CD14-positive monocyte (primary cell): Measurements from ENCODE around the gene DCC. TPM values are rescaled to one million over a fixed set of nuclear protein-coding genes. Genes with fewer than 3 reads are reported as not detected.

Experiments used
- DNase-seq, 3 donors: peaks; one replicate each; pipeline ENCODE4 v3.0.0-alpha.2; 2011 to 2022
- H2AFZ ChIP-seq: 2 replicates; pipeline ENCODE4 v1.6.0; 2012; ENCODE audit warnings: mild to moderate bottlenecking, low read depth, low read length, inconsistent platforms; ENCODE audit not compliant: insufficient read depth, poor library complexity, severe bottlenecking
- H3K27ac ChIP-seq, 2 donors: 1 replicate in 1 of 2; 2 replicates in 1 of 2; pipeline ENCODE4 v1.5.1; 2012 to 2013; ENCODE audit warnings: low read length in 2 of 2, control low read depth in 1 of 2, inconsistent platforms in 1 of 2, low read depth in 1 of 2, mild to moderate bottlenecking in 1 of 2
- H3K27me3 ChIP-seq, 2 donors: one replicate each; pipeline versions ENCODE4 v1.6.0 to v1.6.1; 2011 to 2013; ENCODE audit warnings: low read length in 2 of 2; ENCODE audit not compliant: control insufficient read depth in 2 of 2, insufficient read depth in 2 of 2
- H3K36me3 ChIP-seq, 2 donors: replicated peaks in 1 of 2; 1 replicate in 1 of 2; 2 replicates in 1 of 2; pipeline versions ENCODE4 v1.5.1 to v1.6.1; 2012 to 2013; ENCODE audit warnings: low read length in 2 of 2, control low read depth in 1 of 2, inconsistent platforms in 1 of 2, mild to moderate bottlenecking in 1 of 2; ENCODE audit not compliant: insufficient read depth in 2 of 2, control insufficient read depth in 1 of 2
- H3K4me1 ChIP-seq, 2 donors: 1 replicate in 1 of 2; 2 replicates in 1 of 2; pipeline versions ENCODE4 v1.5.1 to v1.6.1; 2012 to 2013; ENCODE audit warnings: low read length in 2 of 2, control low read depth in 1 of 2, inconsistent platforms in 1 of 2, mild to moderate bottlenecking in 1 of 2, moderate library complexity in 1 of 2; ENCODE audit not compliant: insufficient read depth in 2 of 2, control insufficient read depth in 1 of 2
- H3K4me2 ChIP-seq: replicated peaks from 2 replicates; pipeline ENCODE3; 2012; ENCODE audit warnings: low read length, moderate library complexity, mild to moderate bottlenecking; ENCODE audit not compliant: poor library complexity, severe bottlenecking; ENCODE audit errors: extremely low read depth
- H3K4me3 ChIP-seq, 3 experiments: fragments of 200-600 bp in 1 of 3; sonication (generic) in 1 of 3; replicated peaks in 1 of 3; 1 replicate in 2 of 3; 2 replicates in 1 of 3; pipeline ENCODE4 v1.5.1; 2011 to 2013; ENCODE audit warnings: low read length in 3 of 3, mild to moderate bottlenecking in 3 of 3, control low read depth in 2 of 3, low read depth in 2 of 3, inconsistent platforms in 1 of 3, moderate library complexity in 1 of 3
- H3K79me2 ChIP-seq: 2 replicates; pipeline ENCODE4 v1.6.0; 2012; ENCODE audit warnings: mild to moderate bottlenecking, control low read depth, inconsistent platforms, low read length, moderate library complexity; ENCODE audit not compliant: insufficient read depth
- H3K9ac ChIP-seq: 2 replicates; pipeline ENCODE4 v1.6.0; 2017; ENCODE audit warnings: low read length, mild to moderate bottlenecking; ENCODE audit not compliant: insufficient read depth, poor library complexity, severe bottlenecking
- H3K9me3 ChIP-seq, 2 donors: replicated peaks in 1 of 2; 1 replicate in 1 of 2; 2 replicates in 1 of 2; pipeline versions ENCODE4 v1.5.1 to v1.6.1; 2012 to 2013; ENCODE audit warnings: low read length in 2 of 2, control low read depth in 1 of 2; ENCODE audit not compliant: control insufficient read depth in 1 of 2, insufficient read depth in 1 of 2
- H4K20me1 ChIP-seq: 2 replicates; pipeline ENCODE4 v1.6.0; 2012; ENCODE audit warnings: mild to moderate bottlenecking, low read length, control low read depth, moderate library complexity; ENCODE audit not compliant: insufficient read depth
- H3K27ac Mint-ChIP-seq, 7 donors: one replicate each; pipeline ENCODE4 v1.8.0; 2020; ENCODE audit warnings: mild to moderate bottlenecking in 7 of 7, mixed read lengths in 7 of 7, moderate library complexity in 6 of 7, inconsistent platforms in 2 of 7
- H3K27me3 Mint-ChIP-seq, 3 donors: one replicate each; pipeline ENCODE4 v1.8.0; 2021 to 2022; ENCODE audit warnings: low read depth in 3 of 3, mild to moderate bottlenecking in 3 of 3, mixed read lengths in 3 of 3, moderate library complexity in 3 of 3, inconsistent platforms in 1 of 3
- H3K36me3 Mint-ChIP-seq, 2 donors: one replicate each; pipeline ENCODE4 v1.8.0; 2020; ENCODE audit warnings: mixed read lengths in 2 of 2, inconsistent platforms in 1 of 2, mild to moderate bottlenecking in 1 of 2
- H3K4me1 Mint-ChIP-seq: one replicate; pipeline ENCODE4 v1.8.0; 2020; ENCODE audit warnings: mild to moderate bottlenecking, mixed read lengths
- H3K4me3 Mint-ChIP-seq, 2 donors: one replicate each; pipeline ENCODE4 v1.8.0; 2020; ENCODE audit warnings: mild to moderate bottlenecking in 2 of 2, mixed read lengths in 2 of 2, moderate library complexity in 1 of 2
- H3K9me3 Mint-ChIP-seq, 7 donors: one replicate each; pipeline ENCODE4 v1.8.0; 2020 to 2022; ENCODE audit warnings: mixed read lengths in 7 of 7, mild to moderate bottlenecking in 6 of 7, moderate library complexity in 6 of 7, inconsistent platforms in 2 of 7
- CTCF ChIP-seq: fragments of 200-600 bp; IDR thresholded peaks from one replicate; pipeline ENCODE4 v1.8.0; 2022; ENCODE audit warnings: antibody characterized with exemption, mild to moderate bottlenecking
- WGBS: methylation state at CpG from one replicate; pipeline ENCODE4 v1.1.5; 2013; ENCODE audit warnings: missing lambda C conversion rate; ENCODE audit not compliant: insufficient coverage; 5-methylcytosine and 5-hydroxymethylcytosine counted together
- intact Hi-C, 2 donors: fragments of 100-400 bp; cut with micrococcal nuclease; formaldehyde crosslinking; loops; one replicate each; pipeline versions ENCODE4 v1.15.0 to v1.15.1; 2023
- polyA plus RNA-seq, 3 donors: library from polyadenylated mRNA; depleted of rRNA in 1 of 3; unstranded in 2 of 3; stranded (reverse) in 1 of 3; fragments of 300-500 nt in 2 of 3; fragments of >200 nt in 1 of 3; fragmentation: Illumina TruSeq in 2 of 3; gene quantifications; 1 replicate in 2 of 3; 2 replicates in 1 of 3; pipeline ENCODE4 v1.2.3, GENCODE V29; 2012 to 2021

Gene DCC
- polyA plus RNA-seq, 3 donors: not detected

GRCh38 chr18:53521068-53521467 lies 1181.1 kb downstream of the DCC start:
- H3K27ac Mint-ChIP-seq: no peak overlapping the region
- Histone ChIP-seq H3K9ac (no peak overlapping the region), H4K20me1 (no peaks in the 10 kb centered on the region), H3K79me2 (no peaks in the 10 kb centered on the region), H3K4me3 (no peak overlapping the region), H3K27ac (no peak overlapping the region), H3K36me3 (no peaks in the 10 kb centered on the region), H3K9me3 (peaks cover 0 to 3% of the 10 kb centered on the region in 2 donors), H2AFZ (no peak overlapping the region), H3K4me1 (no peaks in the 10 kb centered on the region), H3K27me3 (no peaks in the 10 kb centered on the region), H3K4me2 (no peak overlapping the region)
- no peak for TF ChIP-seq CTCF
- WGBS: no CpG with 5 or more reads among the region's 7 CpGs
- no peaks in the 10 kb centered on the region for H3K36me3 Mint-ChIP-seq
- no peaks in the 10 kb centered on the region for H3K27me3 Mint-ChIP-seq
- H3K4me1 Mint-ChIP-seq: no peaks in the 10 kb centered on the region
- H3K4me3 Mint-ChIP-seq: no peak overlapping the region
- DNase-seq: no peak
- peaks cover 0 to 7% (median 4%) of the 10 kb centered on the region in 7 donors for H3K9me3 Mint-ChIP-seq
- intact Hi-C loops: no loop called here

DNA sequence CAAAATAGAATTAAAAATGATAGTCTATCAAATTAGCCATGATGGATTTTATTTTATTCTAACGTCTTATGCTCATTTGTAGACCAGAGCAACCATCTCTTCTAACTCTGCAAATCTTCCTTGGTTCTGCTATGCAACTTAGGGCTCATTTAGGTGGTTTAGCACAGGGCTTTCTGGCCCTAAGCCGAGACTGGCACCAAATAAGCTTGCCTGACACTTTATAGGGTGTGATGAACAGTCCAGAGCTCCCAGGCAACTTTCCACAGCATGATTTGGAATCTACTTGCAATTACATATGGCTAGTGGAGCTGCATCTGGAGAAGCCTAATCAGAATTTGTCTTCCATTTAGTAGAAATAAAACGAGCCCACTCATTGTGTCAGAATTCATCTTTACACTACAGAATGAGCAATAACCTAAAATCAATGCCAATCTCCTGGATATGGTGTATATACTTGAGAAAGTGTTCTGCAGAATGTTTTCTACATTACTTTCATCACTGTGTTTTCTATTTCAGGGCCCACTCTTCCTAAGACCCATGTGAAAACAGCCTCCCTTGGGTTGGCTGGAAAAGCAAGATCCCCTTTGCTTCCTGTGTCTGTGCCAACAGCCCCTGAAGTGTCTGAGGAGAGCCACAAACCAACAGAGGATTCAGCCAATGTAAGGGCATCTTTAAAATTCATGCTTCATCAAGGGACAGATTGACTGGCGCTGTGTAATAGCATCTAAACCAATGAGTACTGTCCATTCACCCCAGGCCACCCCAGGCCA lies 1186.3 kb downstream of the DCC start:
- H3K9ac ChIP-seq: no peak overlapping the region
- Mint-ChIP-seq H3K4me1 (no peaks in the 10 kb centered on the region), H3K9me3 (peaks cover 0 to 7% (median 2%) of the 10 kb centered on the region in 7 donors), H3K36me3 (no peaks in the 10 kb centered on the region), H3K4me3 (no peak overlapping the region), H3K27ac (peak overlapping the region in 1 of 7 donors; percentile 68), H3K27me3 (no peaks in the 10 kb centered on the region)
- no peak for TF ChIP-seq CTCF
- no peaks in the 10 kb centered on the region for H3K4me1 ChIP-seq
- H3K79me2 ChIP-seq: no peaks in the 10 kb centered on the region
- WGBS: 40% methylated on average over 1 of the region's 4 CpGs
- H2AFZ ChIP-seq: no peak overlapping the region
- H3K9me3 ChIP-seq: no peaks in the 10 kb centered on the region
- DNase-seq: no peak
- H4K20me1 ChIP-seq: no peaks in the 10 kb centered on the region
- intact Hi-C loops: no loop called here
- H3K27ac ChIP-seq: no peak overlapping the region
- H3K4me3 ChIP-seq: no peak overlapping the region
- no peaks in the 10 kb centered on the region for H3K36me3 ChIP-seq
- no peaks in the 10 kb centered on the region for H3K27me3 ChIP-seq
- no peak overlapping the region for H3K4me2 ChIP-seq
